Mucosa of rectum (tissue), 2 donors: ENCODE data around the gene CERKL.

ENCODE experiments used
- H3K27ac ChIP-seq, 2 donors: one replicate each; pipeline ENCODE4 v1.7.0; 2013; ENCODE audit warnings: inconsistent platforms in 2 of 2, low read depth in 2 of 2, low read length in 2 of 2
- H3K27me3 ChIP-seq, 2 donors: one replicate each; pipeline ENCODE4 v1.7.0; 2013; ENCODE audit warnings: low read length in 2 of 2; ENCODE audit not compliant: control insufficient read depth in 2 of 2, insufficient read depth in 2 of 2
- H3K36me3 ChIP-seq, 2 donors: one replicate each; pipeline ENCODE4 v1.7.0; 2013; ENCODE audit warnings: low read length in 2 of 2; ENCODE audit not compliant: control insufficient read depth in 2 of 2, insufficient read depth in 2 of 2
- H3K4me1 ChIP-seq, 2 donors: one replicate each; pipeline ENCODE4 v1.7.0; 2013; ENCODE audit warnings: low read length in 2 of 2, mild to moderate bottlenecking in 1 of 2; ENCODE audit not compliant: control insufficient read depth in 2 of 2, insufficient read depth in 2 of 2
- H3K4me3 ChIP-seq, 2 donors: one replicate each; pipeline ENCODE4 v1.7.0; 2013; ENCODE audit warnings: low read length in 2 of 2
- H3K9ac ChIP-seq, 2 donors: one replicate each; pipeline ENCODE4 v1.7.0; 2013; ENCODE audit warnings: low read length in 2 of 2, low read depth in 1 of 2, mild to moderate bottlenecking in 1 of 2
- H3K9me3 ChIP-seq, 2 donors: one replicate each; pipeline ENCODE4 v1.7.0; 2013; ENCODE audit warnings: low read length in 2 of 2; ENCODE audit not compliant: control insufficient read depth in 2 of 2
- donor health status: healthy.
- donor health status: Normal muscosa, but diverticular disease.

Gene CERKL

DNA sequence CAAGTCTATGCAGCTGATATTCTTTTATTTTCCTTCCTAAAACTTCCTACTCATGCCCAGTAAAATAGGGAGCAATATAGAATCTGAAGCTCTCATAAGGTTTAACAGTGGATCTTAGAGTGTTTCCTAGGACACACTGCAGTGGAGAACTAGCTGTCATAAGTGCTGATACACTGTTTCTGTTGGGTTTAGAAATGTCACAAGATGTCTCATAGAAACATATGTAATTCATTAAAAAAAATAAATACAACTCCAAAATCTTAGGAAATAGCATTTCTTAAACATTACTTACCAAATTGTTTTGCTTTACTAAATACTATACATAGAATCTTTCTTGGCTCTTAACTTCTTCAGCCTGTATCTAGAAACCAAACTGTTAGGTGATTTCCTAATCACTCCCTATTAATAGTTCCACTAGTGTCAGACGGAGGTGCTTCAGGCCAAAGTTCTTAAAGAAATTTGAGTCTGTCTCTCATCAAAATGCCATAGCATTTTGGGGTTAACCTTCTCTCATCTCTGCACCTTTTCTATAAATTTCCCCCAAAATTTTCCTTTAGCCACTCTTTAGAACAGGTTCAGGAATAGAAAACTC, 93.7 kb downstream of the CERKL start:
- Histone ChIP-seq H3K27ac (no peak overlapping the region), H3K4me1 (no peaks in the 10 kb centered on the region), H3K9me3 (no peaks in the 10 kb centered on the region), H3K36me3 (no peaks in the 10 kb centered on the region), H3K9ac (no peak overlapping the region), H3K4me3 (no peak overlapping the region), H3K27me3 (no peaks in the 10 kb centered on the region)

DNA sequence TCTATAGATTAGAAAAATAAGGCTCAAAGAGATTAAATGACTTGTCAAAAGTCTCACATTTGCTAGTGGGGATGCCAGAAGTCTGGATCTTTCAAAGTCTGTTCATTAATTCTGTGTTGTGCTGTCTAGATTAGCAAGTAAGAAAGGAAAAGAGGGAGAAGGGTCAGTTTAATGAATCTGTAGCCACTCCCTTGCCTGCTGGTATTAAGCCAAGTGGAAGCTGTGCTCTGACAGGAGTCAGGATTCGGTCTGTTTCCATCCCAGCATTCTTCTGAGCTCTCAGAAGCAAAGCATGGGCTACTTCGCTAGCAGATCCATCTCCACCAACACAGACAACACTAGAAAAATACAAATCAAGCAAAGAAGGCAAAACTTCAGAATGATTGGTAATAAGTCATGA, 98.5 kb downstream of the CERKL start:
- no peak overlapping the region for H3K4me3 ChIP-seq
- H3K9ac ChIP-seq = no peak overlapping the region
- H3K9me3 ChIP-seq = no peaks in the 10 kb centered on the region
- no peaks in the 10 kb centered on the region for H3K36me3 ChIP-seq
- no peaks in the 10 kb centered on the region for H3K4me1 ChIP-seq
- H3K27me3 ChIP-seq = no peaks in the 10 kb centered on the region
- no peak overlapping the region for H3K27ac ChIP-seq

- no peaks in the 10 kb centered on the region for H3K9me3 ChIP-seq
- H3K4me1 ChIP-seq = no peaks in the 10 kb centered on the region
- no peaks in the 10 kb centered on the region for H3K27me3 ChIP-seq
- H3K36me3 ChIP-seq = no peaks in the 10 kb centered on the region
- H3K4me3 ChIP-seq = no peak overlapping the region
- no peak overlapping the region for H3K9ac ChIP-seq
- no peak overlapping the region for H3K27ac ChIP-seq
Measured at GRCh38 chr2:181554061-181554830, 102.7 kb downstream of the CERKL start.

DNA sequence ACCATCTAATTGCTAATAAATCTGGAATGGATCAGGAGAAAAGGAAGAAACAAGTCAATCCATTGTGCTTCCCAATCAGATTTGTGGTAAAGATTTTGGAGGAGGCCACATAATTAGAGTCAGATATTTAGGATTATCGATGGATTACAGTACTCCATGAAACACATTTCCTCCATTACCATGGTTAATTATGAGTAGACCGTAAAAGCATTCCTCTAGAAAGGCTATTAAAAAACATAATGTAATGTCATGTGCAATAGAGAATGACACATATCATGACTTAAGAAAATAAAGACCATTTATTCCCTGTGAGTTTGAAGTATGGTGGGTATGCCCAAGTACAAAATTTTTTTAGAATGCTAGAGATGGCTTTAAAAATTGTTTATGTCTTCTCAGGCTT, 103.7 kb downstream of the CERKL start:
- no peak overlapping the region for H3K4me3 ChIP-seq
- no peaks in the 10 kb centered on the region for H3K27me3 ChIP-seq
- no peak overlapping the region for H3K27ac ChIP-seq
- H3K9ac ChIP-seq = no peak overlapping the region
- no peaks in the 10 kb centered on the region for H3K36me3 ChIP-seq
- no peaks in the 10 kb centered on the region for H3K9me3 ChIP-seq
- no peaks in the 10 kb centered on the region for H3K4me1 ChIP-seq

DNA sequence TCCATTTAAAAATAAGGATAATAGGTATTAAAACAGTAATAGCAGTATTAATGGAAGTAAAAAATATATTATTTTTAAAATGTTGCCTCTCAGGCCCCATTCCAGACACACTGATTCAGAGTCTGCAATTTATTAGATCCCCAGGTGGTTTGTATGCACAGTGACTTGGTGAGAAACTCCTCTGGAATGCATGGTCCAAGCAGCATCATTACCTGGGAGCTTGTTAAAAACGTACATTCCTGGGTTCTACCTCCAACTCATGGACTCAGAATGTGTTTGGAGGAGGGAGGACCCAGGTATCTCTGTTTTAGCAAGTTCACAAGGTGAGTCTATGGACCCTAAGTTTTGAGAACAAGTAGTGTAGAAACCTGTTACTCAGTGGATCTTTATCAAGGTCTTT, 104.1 kb downstream of the CERKL start:
- Histone ChIP-seq H3K27ac (no peak overlapping the region), H3K36me3 (no peaks in the 10 kb centered on the region), H3K4me1 (no peaks in the 10 kb centered on the region), H3K9ac (no peak overlapping the region), H3K4me3 (no peak overlapping the region), H3K27me3 (no peaks in the 10 kb centered on the region), H3K9me3 (no peaks in the 10 kb centered on the region)

DNA sequence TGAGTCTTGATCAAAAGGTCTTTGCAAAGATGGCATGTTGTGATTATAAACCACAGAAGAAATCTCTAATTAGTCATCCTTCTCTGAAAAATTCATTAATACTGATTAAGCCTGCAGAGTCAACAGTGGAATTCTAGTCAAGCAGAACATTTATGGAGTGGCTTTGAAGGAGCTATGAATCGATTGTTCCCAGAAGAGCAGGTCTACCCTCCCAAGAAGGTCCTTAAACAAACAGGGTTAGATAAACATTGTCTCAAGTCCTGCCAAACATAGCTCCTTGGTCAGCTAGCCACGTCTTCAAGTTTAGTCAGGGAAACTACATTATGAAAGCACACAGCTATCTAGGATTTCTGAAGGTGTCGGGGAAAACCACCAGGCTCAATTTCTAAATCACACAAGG, 110.8 kb downstream of the CERKL start:
- no peak overlapping the region for H3K4me3 ChIP-seq
- H3K9ac ChIP-seq = no peak overlapping the region
- no peaks in the 10 kb centered on the region for H3K36me3 ChIP-seq

DNA sequence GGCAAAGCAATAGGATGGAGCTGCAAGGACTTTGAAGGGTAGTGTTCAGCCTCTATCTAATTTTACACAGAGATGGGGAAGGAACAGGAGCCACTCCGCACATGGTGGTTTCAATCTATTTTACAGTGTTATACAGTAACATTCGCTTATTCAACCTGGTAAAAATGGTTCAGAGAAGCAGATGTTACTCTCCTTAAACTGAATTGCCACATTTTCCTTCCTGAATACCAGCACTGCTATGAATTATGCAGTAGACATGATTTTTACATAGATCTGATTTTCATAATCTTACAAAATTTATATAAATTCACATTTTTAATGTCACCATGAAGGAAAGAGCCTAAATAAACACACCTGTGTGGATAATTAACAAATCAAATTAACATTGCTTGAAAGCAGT, 114.7 kb downstream of the CERKL start:
- H3K4me3 ChIP-seq = no peak overlapping the region
- H3K27me3 ChIP-seq = no peaks in the 10 kb centered on the region
- H3K9me3 ChIP-seq = no peaks in the 10 kb centered on the region
- H3K4me1 ChIP-seq = no peaks in the 10 kb centered on the region
- no peak overlapping the region for H3K9ac ChIP-seq
- H3K36me3 ChIP-seq = peaks cover 0 to 2% of the 10 kb centered on the region in 2 donors
- no peak overlapping the region for H3K27ac ChIP-seq

More for the DNA sequence above, 110.8 kb downstream of the CERKL start:
- Histone ChIP-seq H3K9me3 (no peaks in the 10 kb centered on the region), H3K27me3 (no peaks in the 10 kb centered on the region), H3K27ac (no peak overlapping the region), H3K4me1 (no peaks in the 10 kb centered on the region)

- Histone ChIP-seq H3K4me3 (no peak overlapping the region), H3K9ac (no peak overlapping the region), H3K27me3 (no peaks in the 10 kb centered on the region), H3K36me3 (peaks cover 0 to 3% of the 10 kb centered on the region in 2 donors), H3K27ac (no peak overlapping the region), H3K9me3 (no peaks in the 10 kb centered on the region), H3K4me1 (no peaks in the 10 kb centered on the region)
Measured at GRCh38 chr2:181540421-181540820, 116.5 kb downstream of the CERKL start.

GRCh38 chr2:181536730-181537129, 120.2 kb downstream of the CERKL start:
- Histone ChIP-seq H3K4me1 (no peaks in the 10 kb centered on the region), H3K9me3 (no peaks in the 10 kb centered on the region), H3K27me3 (no peaks in the 10 kb centered on the region), H3K27ac (no peak overlapping the region), H3K36me3 (peaks cover 3 to 22% of the 10 kb centered on the region in 2 donors), H3K4me3 (no peak overlapping the region), H3K9ac (no peak overlapping the region)

- Histone ChIP-seq H3K9ac (no peak overlapping the region), H3K9me3 (no peaks in the 10 kb centered on the region), H3K4me3 (no peak overlapping the region), H3K4me1 (no peaks in the 10 kb centered on the region), H3K36me3 (peaks cover 2 to 19% of the 10 kb centered on the region in 2 donors), H3K27me3 (no peaks in the 10 kb centered on the region), H3K27ac (no peak overlapping the region)
Measured at GRCh38 chr2:181528441-181528840, 128.5 kb downstream of the CERKL start.
